ENCODE data around the gene TPST1.

DNA sequence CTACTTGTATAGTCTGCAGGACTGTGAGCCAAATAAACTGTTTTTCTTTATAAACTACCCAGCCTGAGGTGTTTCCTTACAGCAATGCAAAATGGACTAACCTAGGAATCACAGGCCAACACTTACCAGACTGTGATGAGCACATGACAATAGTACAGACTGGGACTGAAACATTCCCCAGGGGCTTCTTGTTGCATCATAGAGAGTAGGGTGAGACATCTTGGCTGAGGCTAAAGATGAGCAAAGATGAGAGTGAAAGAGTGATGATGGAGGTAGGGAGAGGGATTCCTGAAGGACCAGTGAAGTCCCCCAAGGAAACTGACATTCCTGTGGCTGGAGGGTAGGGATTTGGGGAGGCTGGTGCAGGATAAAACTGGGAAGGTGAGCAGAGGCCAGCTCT lies 194.4 kb downstream of the TPST1 start:
- TF ChIP-seq, protein P1, sequence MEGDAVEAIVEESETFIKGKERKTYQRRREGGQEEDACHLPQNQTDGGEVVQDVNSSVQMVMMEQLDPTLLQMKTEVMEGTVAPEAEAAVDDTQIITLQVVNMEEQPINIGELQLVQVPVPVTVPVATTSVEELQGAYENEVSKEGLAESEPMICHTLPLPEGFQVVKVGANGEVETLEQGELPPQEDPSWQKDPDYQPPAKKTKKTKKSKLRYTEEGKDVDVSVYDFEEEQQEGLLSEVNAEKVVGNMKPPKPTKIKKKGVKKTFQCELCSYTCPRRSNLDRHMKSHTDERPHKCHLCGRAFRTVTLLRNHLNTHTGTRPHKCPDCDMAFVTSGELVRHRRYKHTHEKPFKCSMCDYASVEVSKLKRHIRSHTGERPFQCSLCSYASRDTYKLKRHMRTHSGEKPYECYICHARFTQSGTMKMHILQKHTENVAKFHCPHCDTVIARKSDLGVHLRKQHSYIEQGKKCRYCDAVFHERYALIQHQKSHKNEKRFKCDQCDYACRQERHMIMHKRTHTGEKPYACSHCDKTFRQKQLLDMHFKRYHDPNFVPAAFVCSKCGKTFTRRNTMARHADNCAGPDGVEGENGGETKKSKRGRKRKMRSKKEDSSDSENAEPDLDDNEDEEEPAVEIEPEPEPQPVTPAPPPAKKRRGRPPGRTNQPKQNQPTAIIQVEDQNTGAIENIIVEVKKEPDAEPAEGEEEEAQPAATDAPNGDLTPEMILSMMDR (IDR thresholded peaks at IDR 0.05; ENCODE audit: borderline replicate concordance, extremely low read depth, low read length, poor library complexity, severe bottlenecking), result no peak
- TF ChIP-seq EZH2 (IDR thresholded peaks at IDR 0.05; ENCODE audit: borderline replicate concordance, low read depth, low read length, severe bottlenecking), result no peak
